DMS 273 (cell line): ENCODE data around the gene TGFA.

Source experiments
- DNase-seq: peaks from one replicate; lab custom pipeline; 2025; ENCODE audit not compliant: unreplicated experiment; lab: John Stamatoyannopoulos, UW

The TGFA gene

DNA sequence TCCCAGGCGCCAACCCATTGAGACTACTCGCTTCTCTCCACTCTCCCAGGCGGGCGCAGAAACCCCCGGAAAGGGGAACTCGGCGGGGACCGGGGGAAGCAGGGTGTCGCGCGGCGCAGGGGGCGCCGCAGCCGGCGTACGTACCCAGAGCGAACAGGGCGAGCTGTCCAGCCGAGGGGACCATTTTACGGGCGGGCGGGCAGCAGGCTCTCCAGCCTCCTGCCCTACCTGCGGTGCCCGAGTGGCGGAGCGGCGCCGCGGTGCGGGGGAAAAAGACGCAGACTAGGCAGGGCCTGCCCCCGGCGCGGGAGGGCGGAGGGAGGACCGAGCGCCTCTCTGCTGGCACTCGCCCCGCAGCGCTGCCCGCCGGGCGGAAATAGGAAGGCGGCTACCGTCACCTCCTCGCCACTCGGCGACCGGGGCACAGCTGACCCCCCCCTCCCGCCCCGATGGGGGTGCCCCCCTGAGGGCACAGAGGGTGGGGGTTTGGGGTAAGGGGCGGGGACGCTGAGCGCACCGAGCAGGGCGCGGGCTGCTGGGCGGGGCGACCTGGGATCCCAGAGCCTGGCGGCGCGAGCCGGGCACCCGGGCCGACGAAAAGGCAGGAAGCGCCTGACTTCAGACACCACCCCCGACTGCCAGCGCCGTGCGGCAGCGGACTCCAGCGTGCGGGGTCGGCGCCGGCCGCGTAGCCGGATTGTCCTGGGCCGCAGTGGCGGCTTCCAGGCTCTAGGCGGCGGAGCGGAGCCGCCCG, at the start of gene TGFA:
TGFA (minus strand) TSS at position 243 of the 754 bp plus-strand sequence; CDS start at position 184, 59 bp downstream.
- peak; percentile 93 for DNase-seq

DNA sequence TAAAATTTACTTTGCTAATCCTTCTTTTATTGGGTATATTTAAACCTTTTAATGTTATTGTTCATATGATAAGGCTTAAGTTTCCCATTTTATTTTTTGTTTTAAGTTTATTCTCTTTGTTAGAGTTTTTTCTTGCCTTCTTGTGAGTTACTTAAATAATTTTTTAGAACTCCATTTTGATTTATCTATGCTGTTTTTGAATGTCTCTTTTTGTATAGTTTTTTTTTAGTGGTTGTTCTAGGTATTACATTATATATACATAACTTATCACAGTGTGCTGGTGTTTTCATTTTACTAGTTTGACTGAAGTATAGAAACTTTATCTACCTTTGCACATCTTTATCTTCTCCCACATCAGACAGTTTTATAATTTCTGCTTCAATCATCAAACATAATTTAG, 49.4 kb upstream of the TGFA start:
- DNase-seq, result no peak

DNA sequence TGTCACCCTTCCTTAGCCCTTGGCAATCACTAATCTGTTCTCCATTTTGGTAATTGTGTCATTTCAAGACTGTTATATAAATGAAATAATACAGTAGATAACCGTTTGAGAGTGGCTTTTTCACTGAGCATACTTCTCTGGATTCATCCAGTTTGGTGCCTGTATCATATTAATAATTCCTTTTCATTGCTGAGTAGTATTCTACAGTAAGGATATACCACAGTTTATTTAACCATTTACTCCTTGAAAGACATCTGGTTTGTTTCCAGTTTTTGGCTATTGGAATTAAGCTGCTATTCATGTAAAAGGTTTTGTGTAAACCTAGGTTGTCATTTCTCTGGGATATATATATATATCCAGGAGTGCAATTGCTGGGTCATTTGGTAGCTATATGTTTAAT, 44.6 kb upstream of the TGFA start:
- DNase-seq, result no peak

DNA sequence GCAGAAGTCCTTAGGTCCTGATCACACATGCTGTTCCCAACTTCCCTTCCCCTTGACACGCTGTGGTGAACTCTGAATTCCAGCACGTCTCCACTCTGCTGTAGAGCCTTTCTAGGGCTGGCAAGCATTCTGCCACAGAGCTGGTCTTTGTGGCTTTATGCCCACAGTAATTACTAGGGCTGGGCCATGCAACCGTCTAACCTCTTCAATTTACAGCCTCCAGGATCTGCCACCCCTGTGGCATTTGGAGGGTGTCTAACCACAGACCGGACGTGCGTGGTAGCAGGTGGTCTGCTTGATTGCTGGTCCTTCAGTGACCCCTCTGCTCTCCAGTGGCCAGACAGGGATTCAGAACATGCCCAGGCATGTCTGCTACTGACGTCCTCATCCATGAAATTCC, 43.1 kb upstream of the TGFA start:
- peak; percentile 22 for DNase-seq

DNA sequence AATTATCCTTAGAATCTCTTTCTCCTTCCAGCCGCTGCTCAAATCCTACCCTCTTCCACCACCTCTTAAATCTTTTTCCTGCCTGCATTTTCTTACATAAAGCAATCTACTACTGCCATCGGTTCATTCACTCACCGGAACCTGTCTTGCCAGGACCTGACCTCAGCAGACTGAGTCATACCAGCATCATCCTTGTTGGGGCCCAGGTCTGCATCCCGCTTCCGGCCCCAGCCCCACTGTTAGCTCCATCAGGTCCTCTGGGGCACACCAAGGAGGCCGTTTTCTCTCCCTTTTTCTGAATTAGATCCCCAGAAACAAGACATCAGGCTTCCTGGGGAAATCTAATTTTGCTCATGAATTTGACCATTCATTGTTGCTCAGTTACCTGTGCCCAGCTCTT, 42.7 kb upstream of the TGFA start:
- DNase-seq, result no peak

DNA sequence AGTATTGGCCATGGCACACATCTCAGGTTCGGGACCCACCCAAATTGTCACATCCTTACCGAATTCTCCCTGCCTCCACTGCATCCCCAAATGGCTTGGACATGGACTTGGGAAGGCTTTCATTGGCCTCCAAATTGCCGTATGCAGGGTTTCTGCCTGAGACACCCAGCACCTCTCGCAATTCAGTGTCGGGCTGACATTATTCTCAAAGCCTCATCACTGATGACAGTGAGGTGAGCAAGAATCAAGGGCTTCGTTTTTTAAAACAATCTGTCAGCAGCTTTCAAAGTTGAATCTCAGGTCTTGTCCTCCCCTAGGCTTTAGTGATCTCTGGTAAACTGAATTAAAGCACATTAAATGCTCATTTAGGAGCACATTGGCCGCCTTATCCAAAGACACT, 29.5 kb upstream of the TGFA start:
- no peak for DNase-seq

DNA sequence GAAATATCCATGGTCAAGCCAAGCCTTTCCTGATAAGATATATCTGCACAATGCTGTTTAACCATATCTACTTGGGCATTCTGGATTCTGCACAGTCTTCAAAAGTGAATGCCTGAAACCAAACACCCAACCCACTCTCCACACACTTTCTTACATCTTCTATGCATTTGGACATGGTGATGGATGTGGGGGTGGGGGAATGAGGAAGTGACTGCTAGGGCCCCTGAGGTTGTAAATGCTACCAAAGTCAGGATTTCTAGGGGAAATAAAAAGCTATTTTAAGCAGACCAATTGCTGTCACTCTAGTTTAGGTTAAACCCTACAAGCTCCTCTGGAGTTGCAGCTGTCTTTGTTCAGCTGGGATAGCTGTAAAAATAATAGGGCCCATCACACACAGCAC, 26.7 kb upstream of the TGFA start:
- no peak for DNase-seq

DNA sequence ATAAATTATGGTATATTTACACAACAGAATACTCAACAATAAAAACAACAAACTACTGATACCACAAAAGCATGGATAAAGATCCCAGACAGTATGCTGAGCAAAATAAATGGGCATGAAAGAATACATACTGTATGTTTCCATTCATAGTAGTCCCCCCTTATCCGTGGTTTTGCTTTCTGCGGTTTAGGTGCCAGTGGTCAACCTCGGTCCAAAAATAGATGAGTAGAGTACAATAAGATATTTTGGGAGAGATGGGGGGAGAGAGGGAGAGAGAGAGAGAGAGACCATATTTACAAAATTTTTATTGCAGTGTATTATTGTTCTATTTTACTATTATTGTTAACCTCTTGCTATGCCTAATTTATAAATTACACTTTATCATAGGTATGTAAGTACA, 21.0 kb upstream of the TGFA start:
- DNase-seq, result no peak

DNA sequence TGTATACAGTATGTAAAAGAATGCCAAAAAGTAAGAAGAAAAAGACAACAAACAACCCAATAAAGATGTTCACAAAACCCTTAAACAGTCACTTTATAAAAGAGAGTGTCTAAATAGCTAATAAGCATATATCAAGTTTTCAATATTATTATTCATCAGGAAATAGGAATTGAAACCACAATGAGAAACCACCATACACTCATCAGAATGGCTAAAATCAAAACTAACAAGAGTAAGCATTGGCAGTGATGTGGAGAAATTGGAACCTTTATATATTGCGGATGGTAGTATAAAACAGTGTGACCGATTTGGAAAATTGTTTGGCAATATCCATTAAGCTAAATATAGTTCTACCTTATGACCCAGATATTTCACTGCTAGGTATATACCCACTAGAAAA, 20.5 kb upstream of the TGFA start:
- DNase-seq, result no peak

DNA sequence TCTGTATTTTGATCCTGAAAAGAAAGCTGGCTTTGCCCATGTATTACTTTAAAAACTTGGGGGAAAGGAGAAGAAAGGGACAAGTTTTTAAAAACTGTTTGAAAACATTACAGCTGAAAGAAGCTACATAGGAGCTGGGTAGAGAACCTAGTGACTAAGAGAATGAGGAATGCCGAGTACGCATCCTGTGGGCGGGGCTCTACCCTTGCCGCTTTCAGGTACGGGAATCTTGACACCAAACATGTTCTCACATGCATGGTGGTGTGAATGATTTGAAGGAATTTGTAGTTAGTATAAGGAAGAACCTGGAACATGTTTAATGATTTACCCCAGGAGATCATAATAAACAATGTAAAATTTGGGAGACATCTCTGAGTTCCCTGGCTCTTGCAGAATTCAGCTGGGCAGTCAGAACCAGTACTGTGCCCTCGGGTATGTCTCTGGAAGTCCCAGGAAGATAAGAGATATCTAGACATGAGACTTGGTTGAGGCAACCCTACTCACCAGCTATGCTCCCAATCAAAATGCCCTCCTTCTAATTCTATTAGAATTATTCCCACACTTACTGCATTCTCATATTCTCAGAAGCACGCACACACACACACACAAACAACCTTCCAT, 16.5 kb upstream of the TGFA start:
- no peak for DNase-seq

DNA sequence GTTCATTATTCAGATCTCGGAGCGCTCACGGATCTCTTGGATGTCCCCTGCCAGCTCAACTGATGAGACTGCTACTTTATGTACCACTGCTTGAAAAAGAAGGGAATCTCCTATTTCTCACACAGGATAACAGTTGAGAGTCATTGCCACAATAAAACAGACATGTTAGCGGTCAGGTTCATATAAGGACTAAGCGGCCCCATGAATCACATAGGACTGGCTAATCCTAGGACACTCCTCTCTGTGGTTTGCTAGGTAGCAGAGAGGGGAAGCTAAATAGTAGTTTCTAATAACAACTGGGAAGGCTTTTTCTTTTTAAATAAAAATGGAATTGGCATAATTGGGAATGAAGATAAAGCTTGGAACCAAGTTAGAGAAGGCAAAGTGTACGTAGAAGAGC, 15.9 kb upstream of the TGFA start:
- DNase-seq, result no peak

DNA sequence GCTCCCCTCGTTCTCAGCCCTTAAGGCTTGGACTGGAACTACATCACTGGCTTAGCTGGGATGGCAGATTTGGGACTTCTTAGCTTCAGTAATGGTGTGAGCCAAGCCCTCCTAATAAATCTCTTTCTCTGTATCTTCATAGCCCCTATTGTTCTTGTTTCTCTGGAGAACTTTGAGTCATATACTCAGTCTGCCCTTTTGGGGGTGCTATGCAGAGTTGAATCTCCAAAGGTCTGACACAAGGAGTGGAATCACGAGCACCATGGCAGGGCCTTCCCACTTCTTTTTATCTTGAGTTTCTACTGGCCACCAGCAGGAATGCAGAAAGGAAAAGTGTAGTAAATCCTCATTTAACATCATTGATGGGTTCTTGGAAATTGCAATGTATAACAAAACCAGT, 13.3 kb upstream of the TGFA start:
- no peak for DNase-seq

DNA sequence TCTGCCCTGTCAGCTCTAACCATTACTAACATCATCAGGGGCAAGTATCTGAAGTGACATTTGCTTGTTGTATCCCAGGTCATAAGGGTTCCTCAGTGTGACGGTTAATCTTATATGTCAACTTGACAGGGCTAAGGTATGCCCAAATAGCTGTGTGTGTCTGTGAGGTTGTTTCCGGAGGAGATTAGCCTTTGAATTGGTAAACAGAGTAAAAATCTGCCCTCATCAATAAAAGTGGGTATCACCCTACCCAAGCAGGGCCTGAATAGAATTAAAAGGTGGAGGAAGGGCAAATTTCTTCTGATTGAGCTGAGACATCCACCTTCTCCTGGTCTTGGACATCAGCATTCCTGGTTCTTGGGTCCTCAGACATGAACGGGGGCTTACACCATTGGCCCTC, 12.8 kb upstream of the TGFA start:
- no peak for DNase-seq

DNA sequence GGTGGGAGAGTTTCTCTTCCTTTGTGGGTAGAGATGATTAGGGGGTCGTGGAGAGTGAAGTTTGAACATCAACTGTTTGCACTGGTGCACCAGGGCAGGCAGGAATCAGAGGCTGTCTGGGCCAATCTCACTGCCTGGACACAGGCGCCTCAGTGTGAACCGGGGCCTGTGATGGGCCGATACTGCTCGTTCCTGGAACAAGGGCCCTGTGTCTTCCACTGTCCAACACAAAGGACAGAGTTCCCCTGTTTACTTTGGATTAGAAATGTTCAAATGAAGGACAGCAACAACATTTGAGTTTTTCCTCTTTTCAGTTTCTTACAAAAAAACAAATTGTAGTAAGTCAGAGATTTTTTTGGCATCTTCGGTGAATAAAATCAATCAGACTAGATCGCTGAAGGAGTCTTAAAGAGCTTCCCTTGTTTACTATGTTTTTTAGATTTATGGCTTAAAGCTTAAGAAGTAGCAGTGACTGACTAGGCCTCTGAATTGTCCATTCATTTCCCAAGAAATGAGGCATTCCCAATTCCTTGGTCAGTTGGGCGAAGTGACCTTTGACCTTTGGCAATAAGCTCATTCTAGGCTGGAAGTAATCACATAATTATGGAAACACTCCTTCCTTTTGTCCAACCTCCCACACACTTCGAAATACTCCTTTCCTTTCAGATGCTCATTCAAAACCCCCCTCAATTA, 11.6 kb upstream of the TGFA start:
- DNase-seq, result no peak

DNA sequence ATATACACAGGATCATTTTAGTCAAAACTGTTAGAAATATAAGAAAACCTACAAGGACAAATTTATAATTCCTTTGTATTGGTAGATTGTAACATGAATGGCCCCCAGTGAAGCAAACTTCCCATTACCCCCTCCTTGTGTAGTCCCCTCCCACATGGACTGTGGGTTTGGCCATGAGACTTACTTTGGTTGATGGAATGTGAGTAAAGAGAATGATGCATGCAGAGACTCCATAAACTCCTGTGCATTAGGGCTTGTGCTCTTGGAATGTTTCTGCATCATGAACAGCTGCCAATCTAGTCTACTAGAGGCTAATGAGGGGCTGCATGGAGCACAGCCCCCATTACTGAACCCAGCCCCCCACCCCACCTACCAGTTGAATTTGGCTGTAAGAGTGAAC, 8.3 kb upstream of the TGFA start:
- DNase-seq, result no peak

DNA sequence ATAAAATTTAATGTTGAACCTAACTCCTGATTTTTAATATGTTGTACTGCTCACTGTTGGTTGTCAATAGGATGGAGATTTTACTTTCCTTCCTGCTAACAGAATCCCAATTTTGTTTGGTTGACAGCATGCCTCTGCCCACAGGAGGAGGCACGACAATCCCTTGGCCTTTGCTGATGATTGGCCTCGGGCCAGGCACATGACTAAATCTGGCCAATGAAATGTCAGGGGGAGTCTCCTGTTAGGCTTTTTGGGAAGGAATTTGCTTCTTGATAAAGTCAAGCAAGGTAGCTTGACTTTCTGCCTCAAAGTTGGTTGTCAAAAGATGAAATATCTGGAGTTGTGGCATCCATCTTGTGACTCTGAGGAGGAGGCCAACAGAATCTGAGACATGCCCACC, 6.8 kb upstream of the TGFA start:
- no peak for DNase-seq

DNA sequence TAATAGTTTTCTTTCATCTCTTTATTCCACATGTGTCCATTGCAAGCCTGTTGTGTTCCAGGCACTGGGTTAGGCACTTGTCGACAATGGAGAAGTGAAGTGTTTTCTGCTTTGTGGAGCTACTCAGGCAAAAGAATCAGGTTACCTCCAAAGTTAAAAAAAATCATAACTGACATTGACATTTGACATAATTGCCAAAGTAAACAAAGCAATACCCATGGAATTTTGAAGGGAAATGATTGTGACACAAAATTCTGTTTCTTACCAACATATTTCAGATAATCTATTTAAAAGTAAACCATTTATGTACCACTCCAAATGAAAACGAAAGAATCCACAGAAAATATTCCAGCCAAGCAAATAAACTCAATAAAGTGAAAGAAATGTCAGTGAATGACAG, 6.4 kb upstream of the TGFA start:
- no peak for DNase-seq

DNA sequence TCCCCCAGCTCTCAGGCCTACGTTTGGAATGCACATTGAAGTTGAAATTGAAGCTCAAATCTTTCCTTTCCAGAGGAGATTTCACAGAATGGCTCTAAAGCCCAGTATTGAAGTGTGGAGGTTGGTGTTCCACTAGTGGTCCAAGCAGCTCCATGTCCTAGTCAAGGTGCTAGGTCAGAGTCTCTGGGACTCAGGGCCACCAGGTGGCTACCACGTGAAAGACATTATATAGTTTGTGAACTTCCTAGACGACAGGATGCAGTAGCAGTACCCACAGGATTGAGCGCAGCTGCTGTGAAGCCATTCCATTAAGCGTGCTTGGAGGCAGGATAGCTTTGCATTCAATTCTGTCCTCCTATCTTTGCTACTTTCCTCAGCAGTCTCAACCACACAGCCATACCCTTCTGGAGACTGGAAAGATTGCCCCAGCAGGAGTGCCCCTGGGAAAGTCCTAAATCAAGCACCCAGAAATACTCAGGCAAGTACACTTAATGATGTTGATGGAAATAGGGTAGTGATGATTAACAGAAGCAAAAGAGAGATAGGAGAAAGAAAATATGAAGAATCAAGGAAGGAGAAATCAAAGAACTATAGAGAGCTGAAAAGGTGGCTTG, 4.7 kb upstream of the TGFA start:
- no peak for DNase-seq

DNA sequence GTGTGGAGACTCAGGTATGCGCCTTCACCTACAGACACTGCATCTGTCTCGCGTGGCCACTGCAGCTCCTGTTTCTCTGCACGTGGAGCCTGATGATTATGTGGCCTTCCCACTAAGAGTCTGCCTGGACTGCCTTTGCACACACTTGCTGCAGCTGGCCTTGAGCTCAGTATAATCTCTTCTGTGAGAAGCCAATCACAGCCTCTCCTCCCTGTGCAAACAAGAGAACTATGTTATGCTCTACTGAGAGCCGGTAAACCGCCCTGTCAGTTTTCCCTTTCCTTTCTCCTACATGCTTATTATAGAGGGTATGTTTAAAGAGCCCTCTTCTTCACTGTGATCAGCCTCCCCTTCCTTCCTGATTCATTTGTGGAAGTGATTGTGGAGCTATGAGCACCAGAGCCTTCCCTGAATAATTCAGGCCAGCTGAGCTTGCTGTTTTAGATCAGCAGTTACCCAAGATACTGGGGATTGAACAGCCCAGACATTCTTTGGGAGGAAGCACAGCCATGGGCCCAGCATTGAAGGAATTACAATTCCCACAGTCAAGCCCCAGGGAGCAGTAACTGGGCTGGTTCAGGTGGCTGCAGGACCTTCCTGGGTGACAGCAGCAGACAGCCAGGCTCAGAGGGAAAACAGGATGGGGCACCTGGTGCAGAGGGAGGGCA, 3.7 kb upstream of the TGFA start:
- no peak for DNase-seq

DNA sequence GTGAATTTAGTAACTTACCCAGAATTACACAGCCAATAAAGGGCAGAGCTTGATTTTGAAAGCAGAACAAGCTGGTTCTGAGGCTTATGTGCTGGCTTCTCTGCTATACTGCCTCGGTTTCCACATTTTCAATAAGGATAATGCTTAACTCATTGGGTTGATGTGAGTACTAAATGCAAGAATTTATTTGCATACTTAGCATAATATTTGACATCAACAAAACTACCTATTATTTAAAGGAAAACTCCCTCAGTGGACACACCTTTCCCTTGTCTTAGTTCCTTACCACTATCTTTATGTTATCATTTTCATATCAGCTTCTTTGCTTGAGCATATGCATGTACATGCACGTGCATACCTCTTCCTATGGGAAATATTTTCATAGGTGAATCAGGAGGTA, 3.0 kb upstream of the TGFA start:
- DNase-seq, result no peak

DNA sequence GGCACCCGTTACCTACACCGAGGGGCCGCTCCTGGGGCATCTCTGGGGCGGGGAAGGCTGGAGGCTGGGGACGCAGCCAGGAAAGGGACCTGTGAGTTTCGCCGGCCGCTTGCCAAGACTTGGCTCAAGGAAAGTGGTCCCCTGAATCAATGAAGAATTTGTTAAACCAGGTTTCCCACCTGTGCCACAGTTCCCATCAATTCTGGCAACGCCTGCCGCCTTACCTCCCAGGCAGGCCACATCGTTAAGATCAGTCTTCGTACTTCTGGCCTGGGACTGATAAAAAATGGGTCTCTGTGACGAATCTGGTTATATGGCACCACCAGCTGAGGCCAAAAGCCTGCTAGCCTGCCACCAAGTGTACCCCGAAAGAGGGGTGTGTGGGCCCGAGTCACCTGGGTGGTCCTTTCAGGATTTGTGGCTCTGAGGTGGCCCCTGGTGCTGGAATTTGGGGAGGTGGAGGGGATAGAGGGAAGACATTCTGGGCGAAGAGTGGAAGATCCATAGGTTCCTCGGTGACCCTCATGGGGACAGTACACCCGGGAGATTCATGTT, 789 bp upstream of the TGFA start:
- no peak for DNase-seq
